ENCODE results near the gene HTT-AS.

DNA sequence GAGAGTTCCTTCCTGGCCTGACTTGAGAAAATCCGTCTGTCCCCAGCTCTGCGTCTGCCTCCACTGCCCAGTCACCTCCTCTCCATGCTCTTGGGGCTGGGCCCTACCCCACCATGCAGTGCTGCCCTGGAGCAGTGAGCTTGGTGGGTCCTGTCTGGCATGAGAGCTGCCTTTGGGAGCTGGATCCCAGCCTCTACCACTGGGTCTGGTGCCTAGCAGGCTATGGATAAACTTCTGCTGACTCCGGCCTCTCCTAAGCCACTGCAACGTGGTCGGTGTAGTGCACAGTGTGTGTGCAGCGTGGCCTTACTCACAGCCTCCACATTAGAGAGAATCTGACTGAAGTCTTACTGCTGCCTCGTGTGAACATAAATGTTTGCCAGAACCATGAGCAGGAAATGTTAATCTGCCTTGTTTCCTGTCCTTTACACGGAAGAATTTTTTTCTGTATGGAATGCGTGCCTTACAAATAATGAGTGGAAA is 47.8 kb upstream of the HTT-AS start:
- TF ChIP-seq RFX5 (IDR thresholded peaks at IDR 0.05; ENCODE audit: borderline replicate concordance, low read depth, low read length) (no peak), POLR2A (IDR thresholded peaks at IDR 0.05; ENCODE audit: control extremely low read depth in 1 of 2, low read depth in 2 of 2, low read length in 2 of 2) (no peak), ASH2L (IDR thresholded peaks at IDR 0.05; ENCODE audit: low read length) (no peak), EZH2 (IDR thresholded peaks at IDR 0.05; ENCODE audit: low read depth, low read length, severe bottlenecking) (no peak), EGR1 (IDR thresholded peaks at IDR 0.05; ENCODE audit: borderline replicate concordance, low read depth, low read length) (no peak), BRCA1 (IDR thresholded peaks at IDR 0.05; ENCODE audit: low read depth, low read length) (no peak), USF2 (IDR thresholded peaks at IDR 0.05; ENCODE audit: low read length) (no peak), TBP (IDR thresholded peaks at IDR 0.05; ENCODE audit: low read depth, low read length) (no peak), RAD21 (IDR thresholded peaks at IDR 0.05 in 1 of 2, conservative IDR thresholded peaks at IDR 0.05 in 1 of 2; ENCODE audit: low read depth in 2 of 2, low read length in 2 of 2) (no peak), TEAD4 (IDR thresholded peaks at IDR 0.05; ENCODE audit: low read depth, low read length) (no peak), CTCF (IDR thresholded peaks at IDR 0.05; ENCODE audit: control extremely low read depth in 1 of 3, insufficient read depth in 1 of 3, low read depth in 1 of 3, low read length in 3 of 3) (no peak), GABPA (IDR thresholded peaks at IDR 0.05; ENCODE audit: borderline replicate concordance, insufficient read depth, low read length) (no peak)
